NCI-H345 treated with DMSO at 0.1 percent for 48 hours (cell line): ENCODE measurements around the gene UNC80.

Source experiments
- DNase-seq: peaks from one replicate; lab custom pipeline; 2025; ENCODE audit not compliant: unreplicated experiment; lab: John Stamatoyannopoulos, UW

UNC80 gene

GRCh38 chr2:210009896-210010295 is 238.3 kb downstream of the UNC80 start:
- DNase-seq = no peak

GRCh38 chr2:210020138-210020537 is 248.5 kb downstream of the UNC80 start:
- DNase-seq = no peak

- DNase-seq = no peak
Observed at GRCh38 chr2:210022824-210023223, 251.2 kb downstream of the UNC80 start.

GRCh38 chr2:210027608-210028007 is 256.0 kb downstream of the UNC80 start:
- DNase-seq = no peak

GRCh38 chr2:210028178-210028577 is 256.5 kb downstream of the UNC80 start:
- peak; percentile 14 for DNase-seq

GRCh38 chr2:210034087-210034683 is 262.6 kb downstream of the UNC80 start:
- no peak for DNase-seq

- DNase-seq = no peak
Observed at GRCh38 chr2:210035679-210036078, 264.0 kb downstream of the UNC80 start.

- no peak for DNase-seq
Observed at GRCh38 chr2:210038078-210038477, 266.4 kb downstream of the UNC80 start.

GRCh38 chr2:210046851-210047500 is 275.3 kb downstream of the UNC80 start:
- DNase-seq = no peak
